ENCODE measurements around the gene KCNC4. TPM values are rescaled to one million over a fixed set of nuclear protein-coding genes. Genes with fewer than 3 reads are reported as not detected.

The KCNC4 gene
- total RNA-seq, 1 experiment from 2014 or later: 8.9 TPM

DNA sequence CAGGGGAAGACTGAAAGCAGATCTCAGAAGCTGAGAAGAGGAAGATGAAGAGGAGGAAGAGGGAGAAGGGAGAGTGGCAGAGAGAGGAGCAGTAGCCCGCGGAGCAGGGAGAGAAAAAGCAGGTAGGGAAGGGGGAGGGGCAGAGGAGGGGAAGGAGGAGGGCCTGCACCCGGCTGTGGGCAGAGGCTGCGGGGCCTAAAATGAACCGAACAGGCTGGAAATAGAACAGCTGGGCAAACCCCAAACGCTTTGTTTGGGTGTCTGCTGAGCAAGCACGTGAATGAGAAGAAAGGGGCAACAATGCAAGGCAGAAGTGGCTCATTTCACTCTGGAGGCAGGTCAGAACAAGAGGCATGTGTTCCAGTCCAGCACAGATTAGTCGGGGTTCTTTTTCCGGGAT, 33.5 kb downstream of the KCNC4 start:
- Histone ChIP-seq H2BK20ac (ENCODE audit: low read depth, low read length, poor library complexity, severe bottlenecking) (no peak overlapping the region), H3K27ac (ENCODE audit: insufficient read length, low read depth, low read length) (no peak overlapping the region), H3K14ac (ENCODE audit: insufficient read depth, low read length) (peak overlapping the region; percentile 20; the same call in 1 of the 2 replicates), H3K4me2 (ENCODE audit: insufficient read depth, insufficient read length, low read length) (no peak overlapping the region), H3K9me3 (ENCODE audit: control insufficient read depth, low read depth, low read length) (no peaks in the 10 kb centered on the region), H4K91ac (ENCODE audit: insufficient read length, low read depth, low read length) (no peak overlapping the region), H3K4me1 (ENCODE audit: insufficient read depth, low read length) (peaks cover 15% of the 10 kb centered on the region), H4K20me1 (ENCODE audit: control insufficient read depth, insufficient read depth, insufficient read length) (no peaks in the 10 kb centered on the region), H3K18ac (ENCODE audit: insufficient read length, low read depth, low read length) (no peak overlapping the region), H3T11ph (ENCODE audit: low read length) (no peak overlapping the region), H4K8ac (replicated peaks; ENCODE audit: insufficient read length, low read depth, low read length) (no peak overlapping the region), H2BK12ac (ENCODE audit: insufficient read length, low read depth, low read length) (no peak overlapping the region), H2BK5ac (ENCODE audit: insufficient read length, low read length) (no peak overlapping the region), H2AK5ac (ENCODE audit: insufficient read length, low read length) (no peak overlapping the region), H2BK120ac (ENCODE audit: low read depth, low read length, poor library complexity, severe bottlenecking) (no peak overlapping the region), H3K79me1 (ENCODE audit: insufficient read depth, low read depth, low read length, poor library complexity, severe bottlenecking) (no peaks in the 10 kb centered on the region), H3K79me2 (ENCODE audit: insufficient read depth, low read length) (no peaks in the 10 kb centered on the region), H4K5ac (ENCODE audit: insufficient read length, low read depth, low read length) (no peak overlapping the region), H3K9ac (ENCODE audit: extremely low read depth, insufficient read length, low read length) (no peak overlapping the region), H2BK15ac (ENCODE audit: low read depth, low read length) (no peak overlapping the region), H3K56ac (ENCODE audit: insufficient read length, low read depth, low read length) (no peak overlapping the region), H3K27me3 (ENCODE audit: insufficient read depth, low read length) (no peaks in the 10 kb centered on the region), H3K23ac (ENCODE audit: insufficient read length, low read depth, low read length) (no peak overlapping the region), H3K23me2 (ENCODE audit: insufficient read length, low read depth, low read length, poor library complexity, severe bottlenecking) (no peaks in the 10 kb centered on the region), H3K4ac (ENCODE audit: low read depth, low read length) (no peak overlapping the region), H2AFZ (ENCODE audit: low read length) (no peak overlapping the region)
- Mint-ChIP-seq H3K27me3 (ENCODE audit: low read depth) (peaks cover 28% of the 10 kb centered on the region), H3K4me1 (peaks cover 30 to 41% of the 10 kb centered on the region in 2 experiments), H3K9me3 (no peaks in the 10 kb centered on the region), H3K27ac (peak overlapping the region in 1 of 3 experiments; percentile 81; a peak in 1 of 7 replicates), H3K4me3 (no peak overlapping the region), H3K36me3 (ENCODE audit: insufficient read depth in 1 of 3, low read depth in 3 of 3) (no peaks in the 10 kb centered on the region; a peak in 1 of 7 replicates)
- TF ChIP-seq, protein P1, sequence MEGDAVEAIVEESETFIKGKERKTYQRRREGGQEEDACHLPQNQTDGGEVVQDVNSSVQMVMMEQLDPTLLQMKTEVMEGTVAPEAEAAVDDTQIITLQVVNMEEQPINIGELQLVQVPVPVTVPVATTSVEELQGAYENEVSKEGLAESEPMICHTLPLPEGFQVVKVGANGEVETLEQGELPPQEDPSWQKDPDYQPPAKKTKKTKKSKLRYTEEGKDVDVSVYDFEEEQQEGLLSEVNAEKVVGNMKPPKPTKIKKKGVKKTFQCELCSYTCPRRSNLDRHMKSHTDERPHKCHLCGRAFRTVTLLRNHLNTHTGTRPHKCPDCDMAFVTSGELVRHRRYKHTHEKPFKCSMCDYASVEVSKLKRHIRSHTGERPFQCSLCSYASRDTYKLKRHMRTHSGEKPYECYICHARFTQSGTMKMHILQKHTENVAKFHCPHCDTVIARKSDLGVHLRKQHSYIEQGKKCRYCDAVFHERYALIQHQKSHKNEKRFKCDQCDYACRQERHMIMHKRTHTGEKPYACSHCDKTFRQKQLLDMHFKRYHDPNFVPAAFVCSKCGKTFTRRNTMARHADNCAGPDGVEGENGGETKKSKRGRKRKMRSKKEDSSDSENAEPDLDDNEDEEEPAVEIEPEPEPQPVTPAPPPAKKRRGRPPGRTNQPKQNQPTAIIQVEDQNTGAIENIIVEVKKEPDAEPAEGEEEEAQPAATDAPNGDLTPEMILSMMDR (conservative IDR thresholded peaks at IDR 0.05): no peak
- no CpG with 5 or more reads among the region's 9 CpGs for WGBS (ENCODE audit: extremely low coverage, insufficient read length, low lambda C conversion rate)
- no peak for DNase-seq

All from H9 (cell line).